ENCODE results near the gene PLEKHJ1.

Gene PLEKHJ1

GRCh38 chr19:2210987-2211740, 25.0 kb downstream of the PLEKHJ1 start:
- POLR2A ChIA-PET = no interaction called here
- CTCF ChIA-PET = no interaction called here
- no peak for TF ChIP-seq HDGF (IDR thresholded peaks at IDR 0.05; ENCODE audit: borderline replicate concordance)
- TF ChIP-seq ARNT (IDR thresholded peaks at IDR 0.05) = no peak
- TF ChIP-seq FOXK2 (IDR thresholded peaks at IDR 0.05) = no peak
- no peak for TF ChIP-seq SP1 (IDR thresholded peaks at IDR 0.05)
- DNase-seq (ENCODE audit: extremely low spot score) = no peak

DNA sequence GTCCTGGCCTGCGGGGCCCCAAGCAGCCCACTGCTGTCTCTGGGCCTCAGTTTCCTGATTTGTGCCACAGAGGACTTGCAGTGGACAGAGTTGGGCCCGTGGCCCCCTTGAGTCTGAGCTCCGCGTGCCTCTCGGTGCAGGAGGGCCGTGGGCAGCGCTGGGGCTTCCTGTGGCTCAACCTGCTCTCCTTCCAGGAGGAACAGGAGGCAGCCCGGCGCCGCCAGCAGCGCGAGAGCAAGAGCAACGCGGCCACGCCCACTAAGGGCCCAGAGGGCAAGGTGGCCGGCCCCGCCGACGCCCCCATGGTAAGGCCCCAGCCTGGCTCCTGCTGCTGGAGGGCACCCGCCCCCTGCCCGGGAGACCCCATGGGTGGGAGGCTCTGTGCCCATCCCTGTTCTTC, 25.9 kb downstream of the PLEKHJ1 start:
- DNase-seq (ENCODE audit: extremely low spot score) = no peak
- TF ChIP-seq FOXA1 (IDR thresholded peaks at IDR 0.05) = no peak
- TF ChIP-seq NFRKB (IDR thresholded peaks at IDR 0.05) = no peak
- TF ChIP-seq LEF1 (IDR thresholded peaks at IDR 0.05; ENCODE audit: borderline replicate concordance) = no peak
- no peak for TF ChIP-seq ELF4 (IDR thresholded peaks at IDR 0.05)
- no peak for TF ChIP-seq FOXK2 (IDR thresholded peaks at IDR 0.05)
- TF ChIP-seq SP1 (IDR thresholded peaks at IDR 0.05) = no peak
- no peak for TF ChIP-seq CTBP1 (IDR thresholded peaks at IDR 0.05; ENCODE audit: borderline replicate concordance)
- TF ChIP-seq L3MBTL2 (conservative IDR thresholded peaks at IDR 0.05) = no peak
- TF ChIP-seq, protein P1, sequence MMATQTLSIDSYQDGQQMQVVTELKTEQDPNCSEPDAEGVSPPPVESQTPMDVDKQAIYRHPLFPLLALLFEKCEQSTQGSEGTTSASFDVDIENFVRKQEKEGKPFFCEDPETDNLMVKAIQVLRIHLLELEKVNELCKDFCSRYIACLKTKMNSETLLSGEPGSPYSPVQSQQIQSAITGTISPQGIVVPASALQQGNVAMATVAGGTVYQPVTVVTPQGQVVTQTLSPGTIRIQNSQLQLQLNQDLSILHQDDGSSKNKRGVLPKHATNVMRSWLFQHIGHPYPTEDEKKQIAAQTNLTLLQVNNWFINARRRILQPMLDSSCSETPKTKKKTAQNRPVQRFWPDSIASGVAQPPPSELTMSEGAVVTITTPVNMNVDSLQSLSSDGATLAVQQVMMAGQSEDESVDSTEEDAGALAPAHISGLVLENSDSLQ (IDR thresholded peaks at IDR 0.05) = no peak
- no peak for TF ChIP-seq FOXM1 (IDR thresholded peaks at IDR 0.05; ENCODE audit: borderline replicate concordance)
- TF ChIP-seq BHLHE40 (IDR thresholded peaks at IDR 0.05; ENCODE audit: borderline replicate concordance) = no peak
- no peak for TF ChIP-seq TARDBP (IDR thresholded peaks at IDR 0.05)
- TF ChIP-seq HDGF (IDR thresholded peaks at IDR 0.05; ENCODE audit: borderline replicate concordance) = no peak
- TF ChIP-seq SUZ12 (IDR thresholded peaks at IDR 0.05) = no peak
- ChIA-PET POLR2A (no interaction called here), CTCF (no interaction called here)

DNA sequence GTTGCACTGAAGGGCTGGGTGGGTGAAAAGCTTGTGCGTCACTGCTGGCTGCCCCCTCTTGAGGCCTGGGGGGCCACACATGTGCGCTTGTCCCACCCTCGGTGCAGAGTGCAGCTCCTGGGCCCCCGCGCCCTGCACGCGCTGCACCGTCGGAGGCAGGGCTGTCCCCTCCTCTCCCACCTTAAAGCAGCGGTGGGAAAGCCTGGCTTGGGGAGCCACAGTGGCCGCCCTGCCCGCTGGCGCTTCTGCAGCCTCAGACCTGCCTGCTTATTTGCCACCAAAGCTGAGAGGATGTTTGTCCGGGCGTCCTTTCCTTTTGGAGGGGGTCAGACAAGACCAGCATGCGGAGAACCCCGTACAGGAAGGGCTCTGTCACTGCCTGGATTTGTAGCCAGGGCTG, 26.7 kb downstream of the PLEKHJ1 start:
- no peak for DNase-seq (ENCODE audit: extremely low spot score)
- POLR2A ChIA-PET = no interaction called here
- CTCF ChIA-PET = interaction anchor here (0.5 kb wide), 1 partner anchor 50 kb away, joined by 4 read pairs; no protein-coding TSS in a partner anchor
- TF ChIP-seq, protein P1 (IDR thresholded peaks at IDR 0.05) = no peak
- no peak for TF ChIP-seq ARNT (IDR thresholded peaks at IDR 0.05)
- no peak for TF ChIP-seq FOXM1 (IDR thresholded peaks at IDR 0.05; ENCODE audit: borderline replicate concordance)
- TF ChIP-seq ZNF384 (IDR thresholded peaks at IDR 0.05) = no peak
- no peak for TF ChIP-seq BHLHE40 (IDR thresholded peaks at IDR 0.05; ENCODE audit: borderline replicate concordance)
- TF ChIP-seq SUZ12 (IDR thresholded peaks at IDR 0.05) = no peak
- no peak for TF ChIP-seq CTBP1 (IDR thresholded peaks at IDR 0.05; ENCODE audit: borderline replicate concordance)
- TF ChIP-seq HDGF (IDR thresholded peaks at IDR 0.05; ENCODE audit: borderline replicate concordance) = no peak
- no peak for TF ChIP-seq NFRKB (IDR thresholded peaks at IDR 0.05)
- TF ChIP-seq LEF1 (IDR thresholded peaks at IDR 0.05; ENCODE audit: borderline replicate concordance) = no peak

- POLR2A ChIA-PET = no interaction called here
- DNase-seq (ENCODE audit: extremely low spot score) = no peak
- CTCF ChIA-PET = no interaction called here
- no peak for TF ChIP-seq CTBP1 (IDR thresholded peaks at IDR 0.05; ENCODE audit: borderline replicate concordance)
- no peak for TF ChIP-seq SUZ12 (IDR thresholded peaks at IDR 0.05)
- no peak for TF ChIP-seq BHLHE40 (IDR thresholded peaks at IDR 0.05; ENCODE audit: borderline replicate concordance)
- TF ChIP-seq ZNF384 (IDR thresholded peaks at IDR 0.05) = no peak
- no peak for TF ChIP-seq FOXA1 (IDR thresholded peaks at IDR 0.05)
- no peak for TF ChIP-seq HDGF (IDR thresholded peaks at IDR 0.05; ENCODE audit: borderline replicate concordance)
- no peak for TF ChIP-seq LEF1 (IDR thresholded peaks at IDR 0.05; ENCODE audit: borderline replicate concordance)
- TF ChIP-seq, protein P1 (IDR thresholded peaks at IDR 0.05) = no peak
- TF ChIP-seq NFRKB (IDR thresholded peaks at IDR 0.05) = no peak
- no peak for TF ChIP-seq FOXK2 (IDR thresholded peaks at IDR 0.05)
- no peak for TF ChIP-seq SP1 (IDR thresholded peaks at IDR 0.05)
Observed at GRCh38 chr19:2208975-2209374, 27.2 kb downstream of the PLEKHJ1 start.

DNA sequence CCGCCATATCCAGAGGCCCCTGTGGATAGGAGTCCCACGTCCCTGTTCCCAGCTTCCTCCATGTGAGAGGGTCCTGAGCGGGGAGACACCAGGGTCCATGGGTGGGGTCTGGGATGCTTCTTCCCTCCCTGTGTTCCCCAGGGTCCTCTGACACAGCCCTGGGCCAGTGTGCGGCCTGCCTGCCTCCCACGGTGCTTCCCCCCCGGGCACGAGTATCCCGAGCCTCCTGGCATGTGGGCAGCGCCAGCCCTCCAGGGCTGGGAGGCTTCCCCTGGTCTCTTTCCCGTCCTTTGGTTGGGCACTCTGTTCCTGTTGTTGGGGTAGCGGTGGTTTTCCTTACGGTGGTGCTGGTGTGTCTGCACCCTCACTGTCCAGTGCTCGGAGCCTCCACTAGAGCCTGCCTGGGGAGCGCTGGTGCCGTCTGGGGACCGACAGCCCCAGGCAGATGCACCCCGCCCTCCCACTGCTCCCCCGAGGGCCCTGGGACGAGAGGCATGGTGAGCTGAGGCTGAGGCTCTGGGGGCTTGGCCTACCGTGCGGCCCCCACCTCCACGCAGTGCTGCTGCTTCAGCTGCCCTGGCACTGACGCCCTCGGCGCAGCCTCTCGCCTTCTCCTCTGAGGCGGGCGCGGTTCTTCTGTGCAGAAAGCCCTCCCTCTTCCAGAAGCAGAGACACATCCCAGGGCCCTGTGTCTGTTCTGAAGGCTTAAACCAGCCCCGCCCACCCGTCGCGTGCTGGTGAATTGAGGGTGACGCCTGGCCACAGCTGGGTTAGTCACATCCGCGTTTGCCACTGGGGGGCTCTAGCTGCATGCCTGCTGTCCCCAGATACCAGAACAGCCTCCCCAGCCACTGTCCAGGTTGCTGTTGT, 27.9 kb downstream of the PLEKHJ1 start:
- TF ChIP-seq NFRKB (IDR thresholded peaks at IDR 0.05) = no peak
- no peak for TF ChIP-seq L3MBTL2 (conservative IDR thresholded peaks at IDR 0.05)
- TF ChIP-seq HDGF (IDR thresholded peaks at IDR 0.05; ENCODE audit: borderline replicate concordance) = no peak
- TF ChIP-seq LEF1 (IDR thresholded peaks at IDR 0.05; ENCODE audit: borderline replicate concordance) = no peak
- TF ChIP-seq ELF4 (IDR thresholded peaks at IDR 0.05) = no peak
- TF ChIP-seq FOXM1 (IDR thresholded peaks at IDR 0.05; ENCODE audit: borderline replicate concordance) = no peak
- TF ChIP-seq CTBP1 (IDR thresholded peaks at IDR 0.05; ENCODE audit: borderline replicate concordance) = no peak
- no peak for TF ChIP-seq FOXA1 (IDR thresholded peaks at IDR 0.05)
- TF ChIP-seq FOXK2 (IDR thresholded peaks at IDR 0.05) = no peak
- no peak for TF ChIP-seq TARDBP (IDR thresholded peaks at IDR 0.05)
- no peak for TF ChIP-seq ZNF384 (IDR thresholded peaks at IDR 0.05)
- TF ChIP-seq ARNT (IDR thresholded peaks at IDR 0.05) = no peak
- DNase-seq (ENCODE audit: extremely low spot score) = no peak
- POLR2A ChIA-PET = no interaction called here
- CTCF ChIA-PET = no interaction called here

DNA sequence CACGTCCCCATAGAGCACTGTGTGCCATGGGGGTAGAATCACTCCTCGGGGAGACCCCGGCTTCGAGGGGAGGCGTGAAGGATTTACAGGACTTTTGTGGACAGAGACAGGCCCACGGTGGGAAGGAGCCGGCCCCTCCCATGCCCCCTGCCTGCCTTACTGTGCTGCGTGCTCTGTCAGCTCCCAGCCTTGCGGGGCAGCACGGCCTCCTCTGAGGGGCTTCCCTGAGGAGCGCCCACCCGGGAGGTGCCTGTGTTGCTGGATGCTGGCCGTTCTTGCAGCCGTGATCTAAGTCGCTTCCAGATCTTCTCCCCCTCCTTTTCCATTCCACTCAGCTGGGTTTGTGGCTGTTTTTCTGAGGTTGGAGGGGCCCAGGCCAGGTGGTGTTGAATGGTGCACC, 29.1 kb downstream of the PLEKHJ1 start:
- POLR2A ChIA-PET = no interaction called here
- DNase-seq (ENCODE audit: extremely low spot score) = no peak
- no peak for TF ChIP-seq NFRKB (IDR thresholded peaks at IDR 0.05)
- TF ChIP-seq SUZ12 (IDR thresholded peaks at IDR 0.05) = no peak
- TF ChIP-seq FOXA1 (IDR thresholded peaks at IDR 0.05) = no peak
- TF ChIP-seq HDGF (IDR thresholded peaks at IDR 0.05; ENCODE audit: borderline replicate concordance) = no peak
- TF ChIP-seq, protein P1 (IDR thresholded peaks at IDR 0.05) = no peak
- no peak for TF ChIP-seq FOXK2 (IDR thresholded peaks at IDR 0.05)
- TF ChIP-seq CTBP1 (IDR thresholded peaks at IDR 0.05; ENCODE audit: borderline replicate concordance) = no peak
- TF ChIP-seq TARDBP (IDR thresholded peaks at IDR 0.05) = no peak
- TF ChIP-seq SP1 (IDR thresholded peaks at IDR 0.05) = no peak
- no peak for TF ChIP-seq ARNT (IDR thresholded peaks at IDR 0.05)
- TF ChIP-seq ZNF384 (IDR thresholded peaks at IDR 0.05) = no peak
- no peak for TF ChIP-seq BHLHE40 (IDR thresholded peaks at IDR 0.05; ENCODE audit: borderline replicate concordance)
- no peak for TF ChIP-seq ELF4 (IDR thresholded peaks at IDR 0.05)
- no peak for TF ChIP-seq FOXM1 (IDR thresholded peaks at IDR 0.05; ENCODE audit: borderline replicate concordance)
- no peak for TF ChIP-seq LEF1 (IDR thresholded peaks at IDR 0.05; ENCODE audit: borderline replicate concordance)
- CTCF ChIA-PET = no interaction called here
